RKO (cell line): Measurements from ENCODE around the gene CD151.

ENCODE experiments used
- DNase-seq: peaks from one replicate; pipeline ENCODE4 v3.0.0-alpha.2; 2016; ENCODE audit warnings: low spot score

CD151 gene

DNA sequence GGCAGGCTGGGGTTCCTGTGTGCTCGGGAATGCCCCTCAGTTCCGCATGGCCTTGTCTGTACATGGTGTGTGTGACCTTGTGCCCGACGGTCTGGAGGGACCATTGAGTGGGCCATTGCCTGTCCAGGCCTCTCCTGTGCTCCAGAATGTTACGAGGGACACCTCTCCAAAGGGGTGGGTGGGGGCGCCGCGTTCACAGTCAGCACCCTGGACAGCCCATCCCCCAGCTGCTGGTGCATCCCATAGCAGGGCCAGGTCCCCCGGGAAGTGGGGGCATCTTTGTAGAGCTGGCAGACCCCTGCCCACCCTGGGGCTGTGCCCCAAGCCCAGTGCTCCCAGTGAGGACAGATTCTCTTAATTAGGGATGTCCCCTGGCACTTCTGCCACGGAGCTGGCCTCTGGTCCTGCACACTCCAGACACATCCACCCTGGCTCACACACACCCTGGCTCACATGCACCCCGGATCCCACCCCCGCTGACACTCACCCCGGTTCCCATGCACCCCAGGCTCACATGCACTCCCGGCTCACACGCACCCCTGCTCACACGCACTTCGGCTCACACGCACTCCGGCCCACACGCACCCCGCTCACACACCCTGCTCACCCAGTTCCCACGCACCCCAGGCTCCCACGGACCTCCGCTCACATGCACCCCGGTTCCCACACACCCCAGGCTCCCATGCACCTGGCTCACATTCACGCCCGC, 25.5 kb downstream of the CD151 start:
- no peak for DNase-seq

DNA sequence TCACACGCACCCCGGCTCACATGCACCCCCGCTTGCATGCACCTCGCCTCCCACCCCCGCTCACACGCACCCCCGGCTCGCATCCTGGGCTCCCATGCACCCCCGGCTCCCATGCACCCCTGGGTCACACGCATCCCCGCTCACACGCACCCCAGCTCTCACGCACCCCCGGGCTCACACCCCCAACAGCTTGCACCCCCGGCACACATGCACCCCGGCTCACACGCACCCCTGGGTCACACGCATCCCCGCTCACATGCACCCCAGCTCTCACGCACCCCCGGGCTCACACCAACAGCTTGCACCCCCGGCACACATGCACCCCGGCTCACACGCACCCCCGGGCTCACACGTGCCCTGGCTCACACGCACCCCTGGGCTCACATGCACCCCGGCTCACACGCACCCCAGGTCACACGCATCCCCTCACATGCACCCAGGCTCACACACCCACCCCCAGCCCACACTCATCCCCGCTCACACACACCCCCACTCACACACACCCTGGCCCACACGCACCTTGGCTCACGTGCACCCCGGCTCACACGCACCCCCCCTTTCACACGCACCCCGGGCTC, 26.1 kb downstream of the CD151 start:
- DNase-seq = no peak

DNA sequence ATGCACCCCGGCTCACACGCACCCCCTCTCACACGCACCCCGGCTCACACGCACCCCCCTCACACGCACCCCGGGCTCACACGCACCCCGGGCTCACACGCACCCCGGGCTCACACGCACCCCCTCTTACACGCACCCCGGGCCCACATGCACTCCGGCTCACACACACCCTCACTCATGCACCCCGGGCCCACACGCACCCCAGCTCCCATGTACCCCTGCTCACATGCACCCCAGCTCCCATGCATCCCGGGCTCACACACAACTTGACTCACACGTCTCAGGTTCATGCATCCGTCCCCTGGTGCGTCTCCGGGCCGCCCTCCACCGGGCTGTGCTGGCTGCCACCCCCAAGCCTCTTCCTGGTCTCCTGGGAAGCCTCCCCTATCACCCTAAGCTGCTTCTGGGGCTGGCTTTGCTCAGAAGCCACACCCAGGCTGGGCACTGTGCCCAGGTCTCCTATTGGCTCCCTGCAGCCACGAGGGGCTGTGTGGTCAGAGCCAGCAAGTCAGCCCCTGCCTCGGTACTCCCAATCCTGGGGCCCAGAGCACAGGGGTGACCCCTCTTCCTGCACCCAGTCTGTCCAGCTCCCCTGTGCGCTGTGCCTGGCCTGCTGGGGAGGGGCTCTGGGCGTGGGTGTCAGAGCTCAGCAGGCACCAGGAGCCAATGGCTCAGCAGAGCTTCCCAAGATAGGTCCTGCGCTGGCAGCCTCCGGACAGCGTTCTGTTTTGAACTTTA, 26.8 kb downstream of the CD151 start:
- DNase-seq = no peak

DNA sequence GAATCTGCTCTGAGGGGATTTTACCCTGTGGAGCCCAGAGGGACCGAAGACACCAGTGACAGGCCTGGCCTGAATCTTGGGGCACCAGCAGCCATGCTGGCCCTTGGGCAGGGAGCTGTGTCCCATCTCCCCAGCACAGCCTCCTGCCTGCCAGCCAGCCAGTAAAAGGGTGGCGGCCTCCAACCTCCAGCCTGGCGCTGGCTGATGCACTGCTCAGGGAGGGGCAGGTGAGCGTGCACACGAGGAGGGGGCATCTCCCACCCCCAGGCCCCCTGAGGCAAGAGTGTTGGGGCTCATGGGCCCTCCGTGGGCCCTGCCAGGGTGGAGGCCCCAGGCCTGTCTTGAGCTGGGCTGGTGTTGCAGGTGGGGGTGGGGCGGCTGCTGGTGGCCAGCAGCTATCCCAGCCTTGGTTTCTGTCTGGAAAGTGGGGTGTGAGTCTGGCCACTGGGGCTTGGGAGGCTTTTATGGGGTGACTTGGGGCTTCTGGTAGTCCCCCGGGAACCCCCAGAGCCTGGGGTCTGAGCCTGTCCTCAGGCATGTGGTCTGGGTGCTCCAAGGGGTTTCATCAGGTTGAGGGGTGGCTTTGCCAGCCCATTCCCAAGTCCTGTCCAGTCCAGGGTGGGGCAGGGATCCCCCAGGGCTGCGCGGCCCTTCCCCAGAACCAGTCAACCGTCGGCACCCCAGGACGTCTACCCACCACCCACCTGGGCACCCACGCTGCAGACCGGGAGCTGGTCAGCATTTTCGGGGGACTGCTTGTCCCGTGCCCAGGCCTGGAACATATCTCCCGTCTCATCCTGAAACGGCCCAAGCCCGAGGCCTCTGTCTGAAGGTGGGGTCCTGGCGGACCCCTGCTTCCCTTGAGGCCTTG, 27.7 kb downstream of the CD151 start:
- no peak for DNase-seq

GRCh38 chr11:861105-861479, 28.3 kb downstream of the CD151 start:
- no peak for DNase-seq

DNA sequence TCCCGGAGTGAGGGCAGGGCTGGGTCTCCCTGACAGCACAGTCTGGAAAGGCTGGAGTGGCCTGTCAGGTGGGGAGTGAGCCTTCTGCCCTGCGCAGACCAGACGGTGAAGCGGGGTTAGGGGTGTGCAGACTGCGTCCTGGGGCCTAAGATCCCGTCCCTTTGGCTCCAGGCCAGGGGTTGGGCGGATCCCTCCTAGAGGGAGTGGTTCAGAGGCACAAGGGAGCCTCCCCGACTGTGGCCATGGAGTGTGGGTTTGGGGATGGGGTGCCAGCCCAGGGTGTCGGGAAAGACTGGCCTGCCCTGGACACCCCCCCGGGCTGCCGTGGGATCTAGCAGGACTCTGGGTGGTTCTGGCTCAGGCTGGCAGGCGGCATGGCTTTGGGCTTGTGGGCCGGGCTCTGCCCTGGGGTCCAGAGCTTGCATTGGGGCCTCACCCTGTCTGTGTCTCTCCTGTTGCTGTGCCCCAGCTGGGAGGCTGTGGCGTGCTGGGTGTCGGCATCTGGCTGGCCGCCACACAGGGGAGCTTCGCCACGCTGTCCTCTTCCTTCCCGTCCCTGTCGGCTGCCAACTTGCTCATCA, 29.4 kb downstream of the CD151 start:
- no peak for DNase-seq

- no peak for DNase-seq
These were observed 29.9 kb downstream of the CD151 start for GRCh38 chr11:862696-863022.

GRCh38 chr11:863023-863909, 30.5 kb downstream of the CD151 start:
- DNase-seq = no peak

GRCh38 chr11:863910-864827, 31.4 kb downstream of the CD151 start:
- no peak for DNase-seq

DNA sequence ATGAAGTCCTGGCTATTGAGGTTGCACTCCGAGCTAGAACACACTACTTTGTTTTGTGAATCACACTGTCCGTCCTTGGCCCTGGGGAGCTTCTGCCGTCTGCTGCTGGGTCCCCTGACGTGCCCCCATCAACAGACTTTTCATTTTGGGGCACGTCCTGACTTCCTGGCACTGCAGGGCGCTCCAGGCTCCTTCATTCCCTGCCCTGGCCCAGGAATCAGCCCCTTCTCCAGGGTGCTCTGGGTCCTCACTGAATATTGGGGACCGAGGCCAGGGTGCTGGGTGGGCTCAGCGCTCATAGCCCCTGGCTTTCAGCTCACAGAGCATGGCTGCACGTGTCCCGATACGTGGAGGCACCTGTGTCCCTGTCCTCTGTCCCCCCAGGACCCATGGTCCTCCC, 32.1 kb downstream of the CD151 start:
- no peak for DNase-seq

DNA sequence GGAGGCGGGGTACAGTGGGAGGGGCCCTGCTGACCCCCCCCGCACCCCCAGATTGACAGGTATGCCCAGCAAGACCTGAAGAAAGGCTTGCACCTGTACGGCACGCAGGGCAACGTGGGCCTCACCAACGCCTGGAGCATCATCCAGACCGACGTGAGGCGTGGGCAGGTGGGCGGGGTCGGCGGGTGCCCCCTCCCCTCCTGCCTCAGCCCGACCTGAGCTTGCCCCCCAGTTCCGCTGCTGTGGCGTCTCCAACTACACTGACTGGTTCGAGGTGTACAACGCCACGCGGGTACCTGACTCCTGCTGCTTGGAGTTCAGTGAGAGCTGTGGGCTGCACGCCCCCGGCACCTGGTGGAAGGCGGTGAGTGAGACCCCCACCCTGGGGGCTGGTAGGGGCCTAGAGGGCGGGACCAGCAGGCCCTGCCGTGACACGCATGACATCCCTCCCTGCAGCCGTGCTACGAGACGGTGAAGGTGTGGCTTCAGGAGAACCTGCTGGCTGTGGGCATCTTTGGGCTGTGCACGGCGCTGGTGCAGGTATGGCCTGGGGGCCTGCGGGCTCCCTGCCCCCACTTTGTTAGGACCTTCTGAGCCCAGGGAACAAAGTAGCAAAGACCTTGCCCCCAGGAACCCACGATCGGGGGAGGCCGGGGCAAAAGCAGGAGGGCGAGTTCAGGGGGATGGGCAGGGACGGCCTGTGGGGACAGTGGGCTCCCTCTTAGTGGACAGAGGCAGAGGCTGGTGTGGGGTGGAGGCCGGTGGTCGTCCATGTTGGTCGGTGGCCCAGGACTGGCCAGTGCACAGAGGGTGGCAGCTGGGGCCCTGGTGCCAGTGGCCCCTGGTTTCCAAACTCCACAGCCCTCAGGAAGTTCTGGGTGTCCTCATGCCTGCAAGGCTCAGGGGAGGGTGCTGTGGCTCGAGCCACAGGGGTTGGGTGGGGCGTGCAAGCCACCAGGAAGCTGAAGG, 33.0 kb downstream of the CD151 start:
- no peak for DNase-seq

GRCh38 chr11:866481-866880, 33.7 kb downstream of the CD151 start:
- DNase-seq = no peak

- no peak for DNase-seq
These were observed 35.2 kb downstream of the CD151 start for GRCh38 chr11:867856-868358.

DNA sequence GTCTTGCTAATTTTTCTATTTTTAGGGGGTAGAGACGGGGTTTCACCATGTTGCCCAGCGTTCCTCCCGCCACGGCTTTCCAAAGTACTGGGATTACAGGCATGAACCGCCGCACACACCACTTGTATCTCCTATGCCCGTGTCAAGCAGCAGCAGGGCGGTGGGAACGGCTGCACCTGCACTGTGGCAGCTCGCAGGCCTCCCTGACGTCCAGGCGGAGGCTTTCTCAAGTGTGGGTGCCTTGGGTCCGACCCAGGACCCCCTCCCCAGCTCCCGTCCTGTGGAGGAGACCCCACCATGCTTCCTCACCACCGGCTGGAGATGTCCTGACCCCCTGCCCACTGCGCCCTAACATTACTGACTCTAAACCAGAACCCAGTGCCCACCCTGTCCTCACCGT, 35.6 kb downstream of the CD151 start:
- no peak for DNase-seq

DNA sequence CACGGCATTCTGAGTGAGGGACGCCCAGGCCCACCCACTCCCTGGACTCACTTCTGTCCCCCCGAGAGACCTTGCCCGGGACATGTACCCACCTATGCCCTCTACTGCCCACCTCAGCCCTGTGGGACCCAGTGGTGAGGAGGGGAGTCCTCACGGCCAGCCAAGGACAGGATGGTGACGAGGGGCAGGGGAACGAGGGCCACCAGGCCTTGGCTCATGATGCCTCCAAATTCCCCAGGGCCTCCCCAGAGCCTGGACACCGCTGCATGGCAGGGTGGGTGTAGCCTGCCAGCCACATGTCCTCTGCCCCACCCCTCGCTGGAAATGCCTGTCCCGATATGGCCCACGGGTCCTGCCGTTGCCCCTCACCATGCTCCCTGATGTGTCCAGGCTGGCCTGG, 36.0 kb downstream of the CD151 start:
- no peak for DNase-seq

GRCh38 chr11:869399-870126, 36.8 kb downstream of the CD151 start:
- DNase-seq = no peak

DNA sequence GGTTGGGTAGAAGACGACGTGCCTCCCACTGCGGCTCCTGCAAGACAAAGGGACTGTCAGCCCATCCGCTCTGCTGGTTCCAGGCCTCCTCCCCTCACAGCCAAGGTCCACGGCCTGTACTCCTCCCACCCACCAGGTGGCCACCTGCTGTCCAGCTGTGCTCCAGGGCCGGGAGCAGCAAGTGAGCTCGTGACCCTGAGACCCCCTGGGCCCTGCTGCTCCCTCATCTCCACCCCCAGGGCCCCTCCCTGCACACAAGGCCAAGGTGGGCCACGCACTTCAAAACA, 37.3 kb downstream of the CD151 start:
- DNase-seq = no peak

- DNase-seq = no peak
These were observed 37.7 kb downstream of the CD151 start for GRCh38 chr11:870418-870817.
